HL-60 (cell line): Measurements from ENCODE around the gene ZNF792.

Experiments used
- POLR2AphosphoS5 ChIP-seq: IDR thresholded peaks from 2 replicates; pipeline ENCODE4 v1.6.1; 2012; ENCODE audit warnings: low read depth
- TF ChIP-seq, protein P1 (sequence below): IDR thresholded peaks from one replicate; pipeline ENCODE4 v1.5.1; 2011; ENCODE audit warnings: low read length, control low read depth, inconsistent platforms; ENCODE audit not compliant: insufficient read depth
- TF ChIP-seq, protein P2 (sequence below): IDR thresholded peaks from 2 replicates; pipeline ENCODE4 v1.6.1; 2012; ENCODE audit warnings: low read depth; ENCODE audit not compliant: insufficient replicate concordance

DNA sequence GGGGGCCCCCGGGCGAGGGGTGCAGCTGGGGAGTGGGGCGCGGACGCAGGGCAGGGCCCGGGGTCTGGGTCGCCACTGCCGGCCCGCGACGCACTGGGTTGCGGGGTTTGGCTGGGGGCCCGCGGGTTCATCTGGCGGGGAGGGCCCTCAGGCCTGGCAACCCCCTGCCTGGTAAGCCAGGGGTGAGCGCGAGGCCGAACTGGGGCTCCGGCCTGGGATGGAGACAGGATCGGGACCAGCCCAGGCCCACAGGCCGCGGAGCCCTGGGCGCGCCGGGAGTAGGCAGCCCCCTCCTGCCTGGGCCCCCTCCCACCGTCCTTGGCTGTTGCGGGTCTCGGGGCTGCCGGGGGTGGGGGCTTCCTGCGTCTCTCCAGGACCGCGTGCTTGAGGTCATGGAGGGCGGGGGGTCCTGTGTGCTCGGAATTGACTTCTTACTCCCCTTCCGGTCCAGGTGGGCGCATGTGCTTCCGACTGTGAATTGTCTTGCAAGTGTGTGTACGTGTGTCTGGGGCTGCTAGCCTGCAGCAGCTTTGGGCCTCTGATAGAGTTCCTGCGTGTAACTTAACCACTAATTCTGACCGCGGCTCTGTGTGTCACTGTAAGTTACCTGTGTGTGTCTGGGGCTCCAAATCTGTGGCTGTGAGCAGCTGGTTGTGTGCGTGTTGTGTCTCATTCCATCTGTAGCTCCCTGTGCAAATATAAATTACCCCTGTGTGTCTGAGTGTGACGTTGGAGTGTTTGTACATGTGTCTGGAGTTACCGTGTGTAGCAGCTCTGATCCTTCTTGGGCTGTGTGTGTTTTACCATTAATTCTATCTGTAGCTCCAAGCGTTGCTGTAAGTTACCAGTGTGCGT lies 36.8 kb upstream of the ZNF792 start:
- TF ChIP-seq, protein P1, sequence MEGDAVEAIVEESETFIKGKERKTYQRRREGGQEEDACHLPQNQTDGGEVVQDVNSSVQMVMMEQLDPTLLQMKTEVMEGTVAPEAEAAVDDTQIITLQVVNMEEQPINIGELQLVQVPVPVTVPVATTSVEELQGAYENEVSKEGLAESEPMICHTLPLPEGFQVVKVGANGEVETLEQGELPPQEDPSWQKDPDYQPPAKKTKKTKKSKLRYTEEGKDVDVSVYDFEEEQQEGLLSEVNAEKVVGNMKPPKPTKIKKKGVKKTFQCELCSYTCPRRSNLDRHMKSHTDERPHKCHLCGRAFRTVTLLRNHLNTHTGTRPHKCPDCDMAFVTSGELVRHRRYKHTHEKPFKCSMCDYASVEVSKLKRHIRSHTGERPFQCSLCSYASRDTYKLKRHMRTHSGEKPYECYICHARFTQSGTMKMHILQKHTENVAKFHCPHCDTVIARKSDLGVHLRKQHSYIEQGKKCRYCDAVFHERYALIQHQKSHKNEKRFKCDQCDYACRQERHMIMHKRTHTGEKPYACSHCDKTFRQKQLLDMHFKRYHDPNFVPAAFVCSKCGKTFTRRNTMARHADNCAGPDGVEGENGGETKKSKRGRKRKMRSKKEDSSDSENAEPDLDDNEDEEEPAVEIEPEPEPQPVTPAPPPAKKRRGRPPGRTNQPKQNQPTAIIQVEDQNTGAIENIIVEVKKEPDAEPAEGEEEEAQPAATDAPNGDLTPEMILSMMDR, result no peak
- TF ChIP-seq POLR2AphosphoS5, result peak; percentile 49; the same call in 1 of the 2 replicates
- TF ChIP-seq, protein P2, sequence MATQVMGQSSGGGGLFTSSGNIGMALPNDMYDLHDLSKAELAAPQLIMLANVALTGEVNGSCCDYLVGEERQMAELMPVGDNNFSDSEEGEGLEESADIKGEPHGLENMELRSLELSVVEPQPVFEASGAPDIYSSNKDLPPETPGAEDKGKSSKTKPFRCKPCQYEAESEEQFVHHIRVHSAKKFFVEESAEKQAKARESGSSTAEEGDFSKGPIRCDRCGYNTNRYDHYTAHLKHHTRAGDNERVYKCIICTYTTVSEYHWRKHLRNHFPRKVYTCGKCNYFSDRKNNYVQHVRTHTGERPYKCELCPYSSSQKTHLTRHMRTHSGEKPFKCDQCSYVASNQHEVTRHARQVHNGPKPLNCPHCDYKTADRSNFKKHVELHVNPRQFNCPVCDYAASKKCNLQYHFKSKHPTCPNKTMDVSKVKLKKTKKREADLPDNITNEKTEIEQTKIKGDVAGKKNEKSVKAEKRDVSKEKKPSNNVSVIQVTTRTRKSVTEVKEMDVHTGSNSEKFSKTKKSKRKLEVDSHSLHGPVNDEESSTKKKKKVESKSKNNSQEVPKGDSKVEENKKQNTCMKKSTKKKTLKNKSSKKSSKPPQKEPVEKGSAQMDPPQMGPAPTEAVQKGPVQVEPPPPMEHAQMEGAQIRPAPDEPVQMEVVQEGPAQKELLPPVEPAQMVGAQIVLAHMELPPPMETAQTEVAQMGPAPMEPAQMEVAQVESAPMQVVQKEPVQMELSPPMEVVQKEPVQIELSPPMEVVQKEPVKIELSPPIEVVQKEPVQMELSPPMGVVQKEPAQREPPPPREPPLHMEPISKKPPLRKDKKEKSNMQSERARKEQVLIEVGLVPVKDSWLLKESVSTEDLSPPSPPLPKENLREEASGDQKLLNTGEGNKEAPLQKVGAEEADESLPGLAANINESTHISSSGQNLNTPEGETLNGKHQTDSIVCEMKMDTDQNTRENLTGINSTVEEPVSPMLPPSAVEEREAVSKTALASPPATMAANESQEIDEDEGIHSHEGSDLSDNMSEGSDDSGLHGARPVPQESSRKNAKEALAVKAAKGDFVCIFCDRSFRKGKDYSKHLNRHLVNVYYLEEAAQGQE, result peak; percentile 12
